ENCODE measurements around the gene RALBP1.
"Not testable (repeated sequence)": the region's sequence is repeated elsewhere in the genome, so short reads cannot be mapped to it uniquely, and the experiment has no call there.

RALBP1 gene

GRCh38 chr18:9455718-9456511 is 19.4 kb upstream of the RALBP1 start:
- DNase-seq = no peak

GRCh38 chr18:9466127-9466526 is 9.2 kb upstream of the RALBP1 start:
- no peak for DNase-seq

- DNase-seq = no peak
Measured at GRCh38 chr18:9466846-9467245, 8.5 kb upstream of the RALBP1 start.

- no peak for DNase-seq
Measured at GRCh38 chr18:9468998-9469397, 6.3 kb upstream of the RALBP1 start.

GRCh38 chr18:9469685-9470084 is 5.6 kb upstream of the RALBP1 start:
- DNase-seq = no peak

GRCh38 chr18:9474108-9474982 is 968 bp upstream of the RALBP1 start:
- DNase-seq = peak; percentile 64

GRCh38 chr18:9475643-9476591 is 604 bp downstream of the RALBP1 start:
- DNase-seq = peak; percentile 12

- not testable (repeated sequence) for DNase-seq
Measured at GRCh38 chr18:9476949-9477348, 1.6 kb downstream of the RALBP1 start.

GRCh38 chr18:9477509-9477908 is 2.2 kb downstream of the RALBP1 start:
- DNase-seq = no peak

- no peak for DNase-seq
Measured at GRCh38 chr18:9478545-9478944, 3.2 kb downstream of the RALBP1 start.

GRCh38 chr18:9482790-9483189 is 7.5 kb downstream of the RALBP1 start:
- DNase-seq = no peak

- no peak for DNase-seq
Measured at GRCh38 chr18:9483526-9483925, 8.2 kb downstream of the RALBP1 start.

- not testable (repeated sequence) for DNase-seq
Measured at GRCh38 chr18:9484856-9485255, 9.5 kb downstream of the RALBP1 start.

- DNase-seq = no peak
Measured at GRCh38 chr18:9488538-9488937, 13.2 kb downstream of the RALBP1 start.

GRCh38 chr18:9494778-9495331 is 19.5 kb downstream of the RALBP1 start:
- no peak for DNase-seq

GRCh38 chr18:9495465-9495864 is 20.2 kb downstream of the RALBP1 start:
- DNase-seq = no peak

GRCh38 chr18:9495916-9496705 is 20.8 kb downstream of the RALBP1 start:
- no peak for DNase-seq

GRCh38 chr18:9506046-9506792 is 30.9 kb downstream of the RALBP1 start:
- no peak for DNase-seq

GRCh38 chr18:9507565-9508088 is 32.3 kb downstream of the RALBP1 start:
- DNase-seq = no peak

GRCh38 chr18:9508446-9509025 is 33.2 kb downstream of the RALBP1 start:
- no peak for DNase-seq
